ES-I3 (cell line): Measurements from ENCODE around the gene C1D.

Experiments
- H3K36me3 ChIP-seq: 2 replicates; pipeline ENCODE4 v1.6.1; 2013; ENCODE audit warnings: mild to moderate bottlenecking, low read length, control low read depth, moderate library complexity; ENCODE audit not compliant: insufficient read depth
- H3K4me1 ChIP-seq: 2 replicates; pipeline ENCODE4 v1.6.1; 2013; ENCODE audit warnings: mild to moderate bottlenecking, control low read depth, low read length; ENCODE audit not compliant: insufficient read depth
- H3K9ac ChIP-seq: 2 replicates; pipeline ENCODE4 v1.6.1; 2013; ENCODE audit warnings: low read depth, mild to moderate bottlenecking, low read length, moderate library complexity
- H3K9me3 ChIP-seq: 2 replicates; pipeline ENCODE4 v1.6.1; 2013; ENCODE audit warnings: mild to moderate bottlenecking, low read length, moderate library complexity; ENCODE audit not compliant: control insufficient read depth, insufficient read depth

Gene C1D

GRCh38 chr2:68043695-68044094, 19.1 kb downstream of the C1D start:
- Histone ChIP-seq H3K36me3 (no peaks in the 10 kb centered on the region), H3K4me1 (no peaks in the 10 kb centered on the region), H3K9me3 (no peaks in the 10 kb centered on the region), H3K9ac (no peak overlapping the region)

- Histone ChIP-seq H3K4me1 (no peaks in the 10 kb centered on the region), H3K9me3 (no peaks in the 10 kb centered on the region), H3K36me3 (no peaks in the 10 kb centered on the region), H3K9ac (no peak overlapping the region)
Observed at GRCh38 chr2:68043032-68043431, 19.8 kb downstream of the C1D start.

GRCh38 chr2:68041704-68042245, 21.0 kb downstream of the C1D start:
- Histone ChIP-seq H3K9ac (no peak overlapping the region), H3K4me1 (no peaks in the 10 kb centered on the region), H3K9me3 (no peaks in the 10 kb centered on the region), H3K36me3 (no peaks in the 10 kb centered on the region)

GRCh38 chr2:68040078-68040477, 22.7 kb downstream of the C1D start:
- no peak overlapping the region for H3K9ac ChIP-seq
- no peaks in the 10 kb centered on the region for H3K4me1 ChIP-seq
- H3K9me3 ChIP-seq = no peaks in the 10 kb centered on the region
- no peaks in the 10 kb centered on the region for H3K36me3 ChIP-seq

- Histone ChIP-seq H3K4me1 (no peaks in the 10 kb centered on the region), H3K9me3 (no peaks in the 10 kb centered on the region), H3K9ac (no peak overlapping the region), H3K36me3 (no peaks in the 10 kb centered on the region)
Observed at GRCh38 chr2:68039317-68039716, 23.5 kb downstream of the C1D start.

GRCh38 chr2:68032702-68033101, 30.1 kb downstream of the C1D start:
- Histone ChIP-seq H3K9me3 (no peaks in the 10 kb centered on the region), H3K4me1 (no peaks in the 10 kb centered on the region), H3K36me3 (no peaks in the 10 kb centered on the region), H3K9ac (no peak overlapping the region)

- Histone ChIP-seq H3K4me1 (no peaks in the 10 kb centered on the region), H3K9me3 (no peaks in the 10 kb centered on the region), H3K9ac (no peak overlapping the region), H3K36me3 (no peaks in the 10 kb centered on the region)
Observed at GRCh38 chr2:68031542-68032160, 31.2 kb downstream of the C1D start.

- Histone ChIP-seq H3K4me1 (no peaks in the 10 kb centered on the region), H3K9me3 (no peaks in the 10 kb centered on the region), H3K36me3 (no peaks in the 10 kb centered on the region), H3K9ac (no peak overlapping the region)
Observed at GRCh38 chr2:68031043-68031442, 31.8 kb downstream of the C1D start.

GRCh38 chr2:68030529-68030928, 32.3 kb downstream of the C1D start:
- H3K36me3 ChIP-seq = no peaks in the 10 kb centered on the region
- no peaks in the 10 kb centered on the region for H3K9me3 ChIP-seq
- no peaks in the 10 kb centered on the region for H3K4me1 ChIP-seq
- H3K9ac ChIP-seq = no peak overlapping the region

- Histone ChIP-seq H3K4me1 (no peaks in the 10 kb centered on the region), H3K9ac (no peak overlapping the region), H3K9me3 (no peaks in the 10 kb centered on the region), H3K36me3 (no peaks in the 10 kb centered on the region)
Observed at GRCh38 chr2:68027959-68028358, 34.8 kb downstream of the C1D start.

- H3K4me1 ChIP-seq = no peaks in the 10 kb centered on the region
- H3K9ac ChIP-seq = no peak overlapping the region
- H3K36me3 ChIP-seq = no peaks in the 10 kb centered on the region
- no peaks in the 10 kb centered on the region; the same call in 1 of the 2 replicates for H3K9me3 ChIP-seq
Observed at GRCh38 chr2:68024450-68024849, 38.4 kb downstream of the C1D start.

GRCh38 chr2:68023904-68024303, 38.9 kb downstream of the C1D start:
- no peaks in the 10 kb centered on the region; the same call in 1 of the 2 replicates for H3K9me3 ChIP-seq
- no peaks in the 10 kb centered on the region for H3K4me1 ChIP-seq
- no peaks in the 10 kb centered on the region for H3K36me3 ChIP-seq
- H3K9ac ChIP-seq = no peak overlapping the region

GRCh38 chr2:68018727-68019126, 44.1 kb downstream of the C1D start:
- no peaks in the 10 kb centered on the region for H3K36me3 ChIP-seq
- H3K9me3 ChIP-seq = no peaks in the 10 kb centered on the region; the same call in 1 of the 2 replicates

GRCh38 chr2:68009526-68009925, 53.3 kb downstream of the C1D start:
- Histone ChIP-seq H3K9me3 (no peaks in the 10 kb centered on the region), H3K36me3 (no peaks in the 10 kb centered on the region), H3K4me1 (no peaks in the 10 kb centered on the region), H3K9ac (no peak overlapping the region)

More at GRCh38 chr2:68018727-68019126, 44.1 kb downstream of the C1D start:
- Histone ChIP-seq H3K4me1 (no peaks in the 10 kb centered on the region), H3K9ac (no peak overlapping the region)

GRCh38 chr2:68000170-68000825, 62.5 kb downstream of the C1D start:
- H3K4me1 ChIP-seq = no peaks in the 10 kb centered on the region
- no peaks in the 10 kb centered on the region for H3K9me3 ChIP-seq
- no peak overlapping the region for H3K9ac ChIP-seq
- no peaks in the 10 kb centered on the region for H3K36me3 ChIP-seq
